Adipocyte (in vitro differentiated cells): ENCODE data around the gene FGGY.

Experiments used
- DNase-seq: peaks from one replicate; pipeline ENCODE4 v3.0.0-alpha.2; 2015; ENCODE audit warnings: low read depth
- H3K27me3 ChIP-seq: replicated peaks from 2 replicates; pipeline ENCODE4 v1.7.0; 2013; ENCODE audit warnings: mild to moderate bottlenecking, low read length, moderate library complexity; ENCODE audit not compliant: control insufficient read depth, insufficient read depth
- H3K36me3 ChIP-seq: 2 replicates; pipeline ENCODE4 v1.7.0; 2013; ENCODE audit warnings: low read length, mild to moderate bottlenecking, moderate library complexity; ENCODE audit not compliant: control insufficient read depth, insufficient read depth, severe bottlenecking
- H3K4me1 ChIP-seq: 2 replicates; pipeline ENCODE4 v1.7.0; 2013; ENCODE audit warnings: mild to moderate bottlenecking, low read length, moderate library complexity; ENCODE audit not compliant: control insufficient read depth, insufficient read depth
- H3K4me3 ChIP-seq: 2 replicates; pipeline ENCODE4 v1.7.0; 2013; ENCODE audit warnings: mild to moderate bottlenecking, low read length, moderate library complexity
- H3K9ac ChIP-seq: 2 replicates; pipeline ENCODE4 v1.7.0; 2013; ENCODE audit warnings: mild to moderate bottlenecking, low read length, moderate library complexity
- H3K9me3 ChIP-seq: 2 replicates; pipeline ENCODE4 v1.7.0; 2013; ENCODE audit warnings: mild to moderate bottlenecking, low read length, moderate library complexity; ENCODE audit not compliant: control insufficient read depth

FGGY gene

GRCh38 chr1:59768792-59769735 lies 472.2 kb downstream of the FGGY start:
- H3K36me3 ChIP-seq = no peaks in the 10 kb centered on the region
- DNase-seq = no peak
- H3K27me3 ChIP-seq = no peaks in the 10 kb centered on the region
- H3K9me3 ChIP-seq = no peaks in the 10 kb centered on the region
- no peaks in the 10 kb centered on the region for H3K4me1 ChIP-seq
- H3K9ac ChIP-seq = no peak overlapping the region
- H3K4me3 ChIP-seq = no peak overlapping the region

GRCh38 chr1:59769736-59770095 lies 472.8 kb downstream of the FGGY start:
- H3K4me3 ChIP-seq = no peak overlapping the region
- no peaks in the 10 kb centered on the region for H3K9me3 ChIP-seq
- H3K36me3 ChIP-seq = no peaks in the 10 kb centered on the region
- H3K9ac ChIP-seq = no peak overlapping the region
- H3K4me1 ChIP-seq = no peaks in the 10 kb centered on the region
- H3K27me3 ChIP-seq = no peaks in the 10 kb centered on the region
- DNase-seq = no peak

GRCh38 chr1:59771361-59771760 lies 474.5 kb downstream of the FGGY start:
- Histone ChIP-seq H3K4me3 (no peak overlapping the region), H3K4me1 (no peaks in the 10 kb centered on the region), H3K27me3 (no peaks in the 10 kb centered on the region), H3K9me3 (no peaks in the 10 kb centered on the region), H3K9ac (no peak overlapping the region), H3K36me3 (no peaks in the 10 kb centered on the region)
- no peak for DNase-seq

GRCh38 chr1:59775480-59775879 lies 478.6 kb downstream of the FGGY start:
- DNase-seq = no peak
- Histone ChIP-seq H3K4me3 (no peak overlapping the region), H3K27me3 (no peaks in the 10 kb centered on the region), H3K4me1 (peaks cover 7% of the 10 kb centered on the region), H3K9ac (no peak overlapping the region), H3K36me3 (no peaks in the 10 kb centered on the region), H3K9me3 (no peaks in the 10 kb centered on the region)

GRCh38 chr1:59776960-59777852 lies 480.3 kb downstream of the FGGY start:
- no peaks in the 10 kb centered on the region for H3K27me3 ChIP-seq
- H3K4me1 ChIP-seq = peaks cover 7% of the 10 kb centered on the region
- peak; percentile 42 for DNase-seq
- no peak overlapping the region for H3K9ac ChIP-seq
- no peaks in the 10 kb centered on the region for H3K36me3 ChIP-seq
- no peaks in the 10 kb centered on the region for H3K9me3 ChIP-seq
- no peak overlapping the region for H3K4me3 ChIP-seq

- DNase-seq = no peak
- H3K27me3 ChIP-seq = no peaks in the 10 kb centered on the region
- H3K9ac ChIP-seq = no peak overlapping the region
- H3K9me3 ChIP-seq = no peaks in the 10 kb centered on the region
- H3K36me3 ChIP-seq = no peaks in the 10 kb centered on the region
- H3K4me3 ChIP-seq = no peak overlapping the region
- peaks cover 7% of the 10 kb centered on the region for H3K4me1 ChIP-seq
These were observed 483.1 kb downstream of the FGGY start for GRCh38 chr1:59779949-59780348.

GRCh38 chr1:59788825-59789224 lies 491.9 kb downstream of the FGGY start:
- DNase-seq = no peak
- Histone ChIP-seq H3K36me3 (no peaks in the 10 kb centered on the region), H3K9me3 (peaks cover 10% of the 10 kb centered on the region), H3K27me3 (no peaks in the 10 kb centered on the region), H3K4me1 (no peaks in the 10 kb centered on the region), H3K4me3 (no peak overlapping the region), H3K9ac (no peak overlapping the region)

- H3K4me3 ChIP-seq = no peak overlapping the region
- no peaks in the 10 kb centered on the region for H3K4me1 ChIP-seq
- H3K9ac ChIP-seq = no peak overlapping the region
- peaks cover 11% of the 10 kb centered on the region for H3K9me3 ChIP-seq
- no peak for DNase-seq
- H3K27me3 ChIP-seq = no peaks in the 10 kb centered on the region
- H3K36me3 ChIP-seq = no peaks in the 10 kb centered on the region
These were observed 501.7 kb downstream of the FGGY start for GRCh38 chr1:59798600-59798999.

GRCh38 chr1:59803458-59804038 lies 506.7 kb downstream of the FGGY start:
- DNase-seq = no peak
- Histone ChIP-seq H3K27me3 (no peaks in the 10 kb centered on the region), H3K36me3 (no peaks in the 10 kb centered on the region), H3K4me1 (no peaks in the 10 kb centered on the region), H3K4me3 (no peak overlapping the region), H3K9me3 (no peaks in the 10 kb centered on the region), H3K9ac (no peak overlapping the region)

GRCh38 chr1:59804301-59804700 lies 507.4 kb downstream of the FGGY start:
- H3K36me3 ChIP-seq = no peaks in the 10 kb centered on the region
- no peak overlapping the region for H3K9ac ChIP-seq
- no peaks in the 10 kb centered on the region for H3K4me1 ChIP-seq
- no peak overlapping the region for H3K4me3 ChIP-seq
- no peak for DNase-seq
- H3K9me3 ChIP-seq = no peaks in the 10 kb centered on the region
- no peaks in the 10 kb centered on the region for H3K27me3 ChIP-seq

- H3K27me3 ChIP-seq = no peaks in the 10 kb centered on the region
- DNase-seq = no peak
- no peaks in the 10 kb centered on the region for H3K36me3 ChIP-seq
These were observed 508.7 kb downstream of the FGGY start for GRCh38 chr1:59805554-59805953.

More at GRCh38 chr1:59805554-59805953, 508.7 kb downstream of the FGGY start:
- no peaks in the 10 kb centered on the region for H3K4me1 ChIP-seq
- H3K9me3 ChIP-seq = no peaks in the 10 kb centered on the region
- H3K4me3 ChIP-seq = no peak overlapping the region
- H3K9ac ChIP-seq = no peak overlapping the region
